HepG2 (cell line): ENCODE results near the gene RAD23A. TPM values are rescaled to one million over a fixed set of nuclear protein-coding genes. Genes with fewer than 3 reads are reported as not detected.
A peak's percentile ranks its signal among the peaks of the same experiment; 100 is the strongest.

ENCODE experiments used
- DRAP1 ChIP-seq: IDR thresholded peaks from 2 replicates; pipeline ENCODE4 v1.6.1; 2016; ENCODE audit warnings: missing genetic modification reagents, missing compliant biosample characterization
- ELF4 ChIP-seq: sonication (generic); formaldehyde crosslinking; IDR thresholded peaks from 2 replicates; pipeline ENCODE4 v1.5.0; 2020; ENCODE audit warnings: missing genetic modification reagents, mild to moderate bottlenecking, moderate library complexity, borderline replicate concordance
- GTF3A ChIP-seq: sonication (generic); formaldehyde crosslinking; conservative IDR thresholded peaks from 2 replicates; pipeline ENCODE4 v1.4.0; 2020; ENCODE audit warnings: mild to moderate bottlenecking, missing genetic modification reagents
- IKZF5 ChIP-seq: IDR thresholded peaks from 2 replicates; pipeline ENCODE4 v1.6.1; 2018; ENCODE audit warnings: missing genetic modification reagents, mild to moderate bottlenecking, missing compliant biosample characterization
- PRPF4 ChIP-seq: fragments of 200-400 bp; formaldehyde crosslinking; IDR thresholded peaks from 2 replicates; pipeline ENCODE4 v1.6.1; 2016; ENCODE audit warnings: low read length, low read depth; ENCODE audit not compliant: poor library complexity, severe bottlenecking
- RBM22 ChIP-seq: fragments of 200-400 bp; formaldehyde crosslinking; optimal IDR thresholded peaks from 2 replicates; pipeline ENCODE3; 2017; ENCODE audit warnings: mild to moderate bottlenecking, low read length, moderate library complexity
- RFX5 ChIP-seq: IDR thresholded peaks from 2 replicates; pipeline ENCODE4 v1.6.1; 2011; ENCODE audit warnings: low read depth, low read length, improper control_type of control experiment
- SKIL ChIP-seq: sonication (generic); formaldehyde crosslinking; IDR thresholded peaks from 2 replicates; pipeline ENCODE4 v1.8.0; 2022; ENCODE audit warnings: missing genetic modification reagents, mild to moderate bottlenecking, moderate library complexity, borderline replicate concordance
- TIGD3 ChIP-seq: sonication (generic); formaldehyde crosslinking; IDR thresholded peaks from 2 replicates; pipeline ENCODE4 v1.5.1; 2020; ENCODE audit warnings: mild to moderate bottlenecking, missing genetic modification reagents, borderline replicate concordance
- YEATS4 ChIP-seq: sonication (generic); formaldehyde crosslinking; IDR thresholded peaks from 2 replicates; pipeline ENCODE4 v1.4.0; 2020; ENCODE audit warnings: missing genetic modification reagents, borderline replicate concordance
- ZNF207 ChIP-seq: fragments of 450-650 bp; IDR thresholded peaks from 2 replicates; pipeline ENCODE4 v1.6.1; 2016; ENCODE audit warnings: antibody characterized with exemption, borderline replicate concordance
- ZNF281 ChIP-seq: sonication (generic); formaldehyde crosslinking; IDR thresholded peaks from 2 replicates; pipeline ENCODE4 v1.4.0; 2020; ENCODE audit warnings: missing genetic modification reagents, borderline replicate concordance
- ZNF572 ChIP-seq: sonication (generic); formaldehyde crosslinking; IDR thresholded peaks from 2 replicates; pipeline ENCODE4 v1.5.1; 2020; ENCODE audit warnings: mild to moderate bottlenecking, missing genetic modification reagents
- ZNF713 ChIP-seq: sonication (generic); formaldehyde crosslinking; IDR thresholded peaks from 2 replicates; pipeline ENCODE4 v1.4.0; 2020; ENCODE audit warnings: mild to moderate bottlenecking, missing genetic modification reagents
- ZSCAN12 ChIP-seq: sonication (generic); formaldehyde crosslinking; IDR thresholded peaks from 2 replicates; pipeline ENCODE4 v1.9.0; 2021; ENCODE audit warnings: mild to moderate bottlenecking, missing genetic modification reagents
- ZSCAN21 ChIP-seq: sonication (generic); formaldehyde crosslinking; IDR thresholded peaks from 2 replicates; pipeline ENCODE4 v1.8.0; 2022; ENCODE audit warnings: mild to moderate bottlenecking, missing genetic modification reagents, moderate library complexity, borderline replicate concordance
- polyA plus RNA-seq, 8 experiments: library from polyadenylated mRNA; depleted of rRNA in 3 of 8; stranded (reverse) in 7 of 8; unstranded in 1 of 8; fragments of >200 nt; fragmentation: Illumina TruSeq in 4 of 8; extraction: Trizol in 4 of 8; gene quantifications; 2 replicates each; pipeline versions ENCODE4 v1.2.1 to v1.2.3, GENCODE V29; 2011 to 2016; ENCODE audit warnings: low read depth in 4 of 8, missing spikeins in 1 of 8, mixed read lengths in 1 of 8; ENCODE audit not compliant: insufficient read depth in 1 of 8
- total RNA-seq, 5 experiments: library from RNA; depleted of rRNA; stranded (reverse); fragments of >200 nt; fragmentation: Illumina TruSeq; extraction: Trizol; gene quantifications; 2 replicates each; pipeline ENCODE4 v1.2.3, GENCODE V29; 2016; ENCODE audit warnings: low read depth in 1 of 5

Gene RAD23A
- total and polyA plus RNA-seq, 2 of the 13 experiments (the other 11 are each of a cell fraction or from before 2014, with no cell fraction given): 42.5 to 54.2 TPM

- TF ChIP-seq ZNF281 (CRISPR knock-in tag) (0 out of 2 replicates have a peak, but pooled peaks have one; percentile 5), SKIL (CRISPR knock-in tag) (no peak), ZNF207 (no peak), GTF3A (CRISPR knock-in tag) (no peak), IKZF5 (CRISPR knock-in tag) (peak; percentile 45; the same call in 1 of the 2 replicates), PRPF4 (no peak), RBM22 (peak; percentile 43), ZNF713 (CRISPR knock-in tag) (no peak), ZNF572 (no peak), TIGD3 (CRISPR knock-in tag) (no peak), RFX5 (0 out of 2 replicates have a peak, but pooled peaks have one; percentile 6), ZSCAN12 (CRISPR knock-in tag) (no peak), ELF4 (no peak), YEATS4 (CRISPR knock-in tag) (no peak), DRAP1 (CRISPR knock-in tag) (no peak), ZSCAN21 (CRISPR knock-in tag) (peak; percentile 82)
Observed at GRCh38 chr19:12983542-12984142, 38.0 kb downstream of the RAD23A start (continued).
